ENCODE data around the gene COL10A1. TPM values are rescaled to one million over a fixed set of nuclear protein-coding genes. Genes with fewer than 3 reads are reported as not detected.

COL10A1 gene
- total RNA-seq, 3 donors from 2014 or later, result not detected

- Histone ChIP-seq H3K9me3 (no peaks in the 10 kb centered on the region), H3K4me3 (no peak overlapping the region), H3K36me3 (ENCODE audit: low read depth) (no peaks in the 10 kb centered on the region), H3K4me1 (ENCODE audit: low read depth) (no peaks in the 10 kb centered on the region)
- TF ChIP-seq, protein P1, sequence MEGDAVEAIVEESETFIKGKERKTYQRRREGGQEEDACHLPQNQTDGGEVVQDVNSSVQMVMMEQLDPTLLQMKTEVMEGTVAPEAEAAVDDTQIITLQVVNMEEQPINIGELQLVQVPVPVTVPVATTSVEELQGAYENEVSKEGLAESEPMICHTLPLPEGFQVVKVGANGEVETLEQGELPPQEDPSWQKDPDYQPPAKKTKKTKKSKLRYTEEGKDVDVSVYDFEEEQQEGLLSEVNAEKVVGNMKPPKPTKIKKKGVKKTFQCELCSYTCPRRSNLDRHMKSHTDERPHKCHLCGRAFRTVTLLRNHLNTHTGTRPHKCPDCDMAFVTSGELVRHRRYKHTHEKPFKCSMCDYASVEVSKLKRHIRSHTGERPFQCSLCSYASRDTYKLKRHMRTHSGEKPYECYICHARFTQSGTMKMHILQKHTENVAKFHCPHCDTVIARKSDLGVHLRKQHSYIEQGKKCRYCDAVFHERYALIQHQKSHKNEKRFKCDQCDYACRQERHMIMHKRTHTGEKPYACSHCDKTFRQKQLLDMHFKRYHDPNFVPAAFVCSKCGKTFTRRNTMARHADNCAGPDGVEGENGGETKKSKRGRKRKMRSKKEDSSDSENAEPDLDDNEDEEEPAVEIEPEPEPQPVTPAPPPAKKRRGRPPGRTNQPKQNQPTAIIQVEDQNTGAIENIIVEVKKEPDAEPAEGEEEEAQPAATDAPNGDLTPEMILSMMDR (IDR thresholded peaks at IDR 0.05), result no peak
- DNase-seq (no peak), ATAC-seq (no peak)
- intact Hi-C loops (cut with DNase I, micrococcal nuclease), result no loop called here
Observed at GRCh38 chr6:116074732-116075390, 51.1 kb downstream of the COL10A1 start.

DNA sequence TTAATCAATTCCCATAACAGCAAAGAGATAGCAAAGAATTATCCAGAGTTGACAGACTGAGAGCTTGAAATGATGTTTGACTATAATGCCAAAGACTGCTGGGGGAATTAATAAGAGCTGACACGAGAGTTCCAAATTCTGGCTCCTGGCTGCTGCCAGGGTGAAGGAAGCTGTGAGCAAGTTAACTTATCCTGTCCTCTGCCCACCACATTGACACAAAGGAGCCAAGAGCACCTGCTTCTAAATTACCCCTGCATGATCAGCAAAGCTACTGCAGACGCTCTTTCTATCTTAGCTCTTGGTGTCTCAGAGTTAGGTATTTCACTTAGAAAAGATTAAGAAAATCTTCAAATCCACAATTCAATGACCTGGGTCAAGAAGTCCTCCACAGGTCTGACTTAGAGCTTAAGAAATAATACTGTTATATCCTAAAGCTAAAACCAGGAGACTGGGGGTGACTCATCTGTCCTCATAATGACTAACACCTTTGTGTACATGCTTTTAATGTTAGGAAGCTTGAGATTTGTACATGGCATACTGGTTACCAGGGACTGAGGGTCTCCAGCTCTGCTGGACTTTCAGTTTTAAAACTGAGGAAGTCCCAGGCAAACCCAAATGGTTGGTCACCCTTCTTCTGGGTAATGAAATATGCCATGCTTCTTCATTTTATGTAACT lies 52.0 kb downstream of the COL10A1 start:
- no peak for ATAC-seq
- intact Hi-C loops (cut with DNase I, micrococcal nuclease), result no loop called here

GRCh38 chr6:116072368-116072767 lies 53.6 kb downstream of the COL10A1 start:
- Histone ChIP-seq H3K4me3 (no peak overlapping the region), H3K36me3 (ENCODE audit: low read depth) (no peaks in the 10 kb centered on the region), H3K4me1 (ENCODE audit: low read depth) (no peaks in the 10 kb centered on the region), H3K9me3 (no peaks in the 10 kb centered on the region)
- DNase-seq (no peak), ATAC-seq (no peak)
- TF ChIP-seq, protein P1 (IDR thresholded peaks at IDR 0.05), result no peak
- intact Hi-C loops (cut with DNase I, micrococcal nuclease), result no loop called here

More for the DNA sequence above, 52.0 kb downstream of the COL10A1 start:
- Histone ChIP-seq H3K9me3 (no peaks in the 10 kb centered on the region), H3K4me1 (ENCODE audit: low read depth) (no peaks in the 10 kb centered on the region), H3K36me3 (ENCODE audit: low read depth) (no peaks in the 10 kb centered on the region), H3K4me3 (no peak overlapping the region)
- TF ChIP-seq, protein P1 (IDR thresholded peaks at IDR 0.05), result no peak
- DNase-seq, result no peak

DNA sequence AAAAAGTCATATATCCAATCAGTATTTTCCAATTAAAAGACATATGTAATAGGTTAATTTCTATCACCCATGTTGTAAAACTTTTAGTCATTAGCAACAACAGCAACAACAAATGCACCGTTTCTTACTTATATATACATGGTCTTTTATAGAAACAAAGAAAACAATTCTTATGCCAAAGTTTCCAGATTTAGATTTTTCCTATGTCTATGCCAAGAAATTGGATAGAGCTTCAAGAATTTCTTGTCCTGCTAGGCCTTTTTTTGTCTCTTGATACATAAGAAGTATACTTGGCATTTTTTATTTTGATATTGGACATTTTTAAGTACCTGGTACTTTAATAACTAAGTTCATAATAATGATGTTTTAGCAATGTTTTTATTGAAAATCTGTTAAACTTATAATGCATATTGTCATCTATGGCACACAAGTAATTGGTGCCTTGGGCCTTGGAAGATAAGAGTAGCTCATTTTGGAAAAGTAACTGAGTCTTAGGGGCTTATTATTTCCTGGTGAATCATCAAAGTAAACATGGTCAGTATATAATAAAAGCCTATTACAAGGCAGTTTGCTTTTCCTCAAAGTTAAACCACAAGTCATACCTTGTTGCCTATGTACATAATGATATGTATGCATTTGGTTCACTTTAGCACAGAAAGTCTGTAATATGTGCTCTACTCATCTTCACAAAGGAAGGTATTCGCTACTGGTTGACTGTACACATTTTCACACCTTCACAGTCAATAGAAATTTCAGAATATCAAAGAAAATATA lies 55.1 kb downstream of the COL10A1 start:
- DNase-seq (no peak), ATAC-seq (peak; percentile 27)
- Histone ChIP-seq H3K4me3 (no peak overlapping the region), H3K36me3 (ENCODE audit: low read depth) (no peaks in the 10 kb centered on the region), H3K9me3 (no peaks in the 10 kb centered on the region), H3K4me1 (ENCODE audit: low read depth) (no peaks in the 10 kb centered on the region)
- intact Hi-C loops (cut with DNase I, micrococcal nuclease), result no loop called here
- TF ChIP-seq, protein P1 (IDR thresholded peaks at IDR 0.05), result no peak

DNA sequence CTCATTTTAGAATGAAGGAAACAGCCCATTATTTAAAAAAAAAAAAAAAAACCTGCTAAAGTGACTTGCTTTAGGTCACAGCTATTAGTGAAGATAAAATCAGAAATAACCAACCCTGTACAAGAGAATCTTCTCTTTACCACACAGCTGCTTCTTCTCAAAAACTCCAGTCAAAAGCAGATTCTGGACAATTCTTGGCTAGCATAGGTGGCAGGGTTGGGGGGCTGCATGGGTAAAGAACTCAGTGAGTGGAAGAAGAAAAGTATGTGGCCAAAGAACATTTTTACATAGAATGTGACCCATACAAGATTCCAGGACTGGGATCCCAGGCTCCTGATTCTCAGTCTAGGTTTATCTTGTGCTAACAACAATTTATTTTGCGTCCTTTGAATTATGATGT lies 55.8 kb downstream of the COL10A1 start:
- H3K4me3 ChIP-seq, result no peak overlapping the region
- H3K4me1 ChIP-seq (ENCODE audit: low read depth), result no peaks in the 10 kb centered on the region
- no peaks in the 10 kb centered on the region for H3K36me3 ChIP-seq (ENCODE audit: low read depth)
- TF ChIP-seq, protein P1 (IDR thresholded peaks at IDR 0.05), result no peak
- no peaks in the 10 kb centered on the region for H3K9me3 ChIP-seq
- DNase-seq (no peak), ATAC-seq (no peak)
- intact Hi-C loops (cut with DNase I, micrococcal nuclease), result no loop called here

Other genes with a start within 250 kb of the COL10A1 start
- 10 to 100 TPM in 2 of 3 donors, 1 to 10 TPM in 1; 8.0 to 25.8 (median 23.2) TPM for gene FRK, start 65.2 kb downstream of the COL10A1 start, total RNA-seq
- gene NT5DC1, start 25.3 kb downstream of the COL10A1 start, total RNA-seq, result 10 to 100 TPM; 32.6 to 49.6 (median 43.2) TPM
- gene TSPYL4, start 127.9 kb upstream of the COL10A1 start, total RNA-seq, result 10 to 100 TPM in 1 of 3 donors, 1 to 10 TPM in 2; 6.1 to 16.8 (median 9.5) TPM
- 100 to 1,000 TPM in 1 of 3 donors, 10 to 100 TPM in 2; 65.5 to 105 (median 67.0) TPM for gene TSPYL1, start 153.8 kb upstream of the COL10A1 start, total RNA-seq
- gene DSE, start 244.8 kb upstream of the COL10A1 start, total RNA-seq, result 10 to 100 TPM in 2 of 3 donors, 1 to 10 TPM in 1; 6.3 to 23.8 (median 14.4) TPM